Activated naive CD4-positive, alpha-beta T cell treated with anti-CD3 and anti-CD28 coated beads, Interleukin-2, amount 50 U/mL, for 72 hours (primary cell): Measurements from ENCODE around the gene EVL. TPM values are rescaled to one million over a fixed set of nuclear protein-coding genes. Genes with fewer than 3 reads are reported as not detected.

ENCODE experiments used
- ATAC-seq, 2 donors: fragments of 150-1000 bp; cut with Tn5 transposase; 2 replicates each; pipeline ENCODE4 v1.10.0; 2021; ENCODE audit warnings: mild to moderate bottlenecking in 2 of 2, moderate library complexity in 2 of 2
- DNase-seq, 2 donors: peaks; one replicate each; pipeline ENCODE4 v3.0.0; 2021 to 2022; ENCODE audit warnings: low spot score in 2 of 2
- H3K27ac Mint-ChIP-seq, 2 donors: one replicate each; pipeline ENCODE4 v1.8.0; 2022; ENCODE audit warnings: mild to moderate bottlenecking in 2 of 2, mixed read lengths in 2 of 2
- H3K36me3 Mint-ChIP-seq, 2 donors: one replicate each; pipeline ENCODE4 v1.8.0; 2022; ENCODE audit warnings: mixed read lengths in 2 of 2
- H3K9me3 Mint-ChIP-seq, 2 donors: one replicate each; pipeline ENCODE4 v1.8.0; 2022; ENCODE audit warnings: mixed read lengths in 2 of 2
- total RNA-seq, 2 donors: library from RNA; stranded (reverse); gene quantifications; one replicate each; pipeline ENCODE4 v1.2.3, GENCODE V29; 2022

EVL gene
- total RNA-seq, 2 donors from 2014 or later: 342 to 426 TPM

DNA sequence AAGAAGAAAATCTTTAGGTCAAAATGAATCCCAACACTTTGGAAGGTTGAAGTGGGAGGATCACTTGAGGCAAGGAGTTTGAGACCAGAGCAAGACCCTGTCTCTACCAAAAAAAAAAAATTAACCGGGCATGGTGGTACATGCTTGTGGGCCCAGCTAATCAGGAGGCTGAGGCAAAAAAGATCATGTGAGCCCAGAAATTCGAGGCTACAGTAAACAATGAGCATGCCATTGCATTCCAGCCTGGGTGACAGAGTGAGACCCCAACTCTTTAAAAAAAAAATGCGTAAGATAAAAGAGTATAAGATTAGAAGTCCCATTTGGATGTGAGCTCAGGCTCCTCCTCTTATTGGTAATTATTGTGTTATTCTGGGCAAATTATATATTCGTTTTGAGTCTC, 30.8 kb upstream of the EVL start:
- Mint-ChIP-seq H3K27ac (no peak overlapping the region), H3K9me3 (no peaks in the 10 kb centered on the region), H3K36me3 (no peaks in the 10 kb centered on the region)
- ATAC-seq (no peak), DNase-seq (no peak)

DNA sequence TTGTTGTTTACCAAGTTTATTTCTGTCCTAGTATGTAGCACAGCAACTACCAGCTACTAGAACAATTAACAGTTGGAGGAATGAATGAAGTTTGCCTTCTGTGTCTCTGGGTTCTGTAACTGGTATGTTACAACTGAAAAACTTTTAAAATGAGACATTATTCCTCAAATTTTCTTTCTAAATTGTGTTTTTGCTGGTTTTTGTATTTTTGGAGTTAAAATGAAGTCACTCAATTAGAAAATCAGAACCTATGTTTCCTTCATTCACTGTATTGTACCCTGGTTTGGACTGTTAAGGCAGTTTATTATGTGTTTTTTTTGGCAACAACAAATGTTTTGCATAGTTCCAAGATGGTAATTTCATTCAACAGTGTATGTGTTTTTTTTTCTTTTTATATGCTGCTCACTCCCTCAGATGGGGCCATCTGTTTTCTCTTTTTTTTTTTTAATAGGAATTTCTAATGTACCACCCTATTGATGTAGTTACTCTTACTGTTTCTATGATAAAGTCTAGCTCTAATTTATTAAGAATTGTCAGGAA, 30.2 kb upstream of the EVL start:
- ATAC-seq (no peak), DNase-seq (no peak)
- no peaks in the 10 kb centered on the region for H3K9me3 Mint-ChIP-seq
- H3K27ac Mint-ChIP-seq: no peak overlapping the region
- H3K36me3 Mint-ChIP-seq: no peaks in the 10 kb centered on the region

DNA sequence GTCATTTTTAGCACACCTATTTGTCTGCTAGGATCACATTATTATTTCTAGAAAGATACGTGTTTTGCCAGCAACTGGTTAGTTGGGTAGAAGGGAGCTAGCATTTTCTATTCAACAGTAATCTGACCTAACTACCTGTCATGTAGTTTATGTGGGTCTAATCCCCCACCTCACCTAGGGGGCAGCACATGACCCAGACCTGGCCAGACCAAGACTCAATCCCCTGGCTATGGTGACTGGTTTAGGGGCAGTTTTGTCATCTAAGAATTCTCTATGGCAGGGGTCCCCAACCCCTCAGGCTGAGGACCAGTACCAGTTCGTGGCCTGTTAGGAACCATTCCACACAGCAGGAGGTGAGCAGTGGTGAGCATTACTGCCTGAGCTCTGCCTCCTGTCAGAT, 29.5 kb upstream of the EVL start:
- H3K27ac Mint-ChIP-seq: no peak overlapping the region
- no peak for DNase-seq
- H3K36me3 Mint-ChIP-seq: no peaks in the 10 kb centered on the region
- ATAC-seq: no peak
- no peaks in the 10 kb centered on the region for H3K9me3 Mint-ChIP-seq

GRCh38 chr14:100037353-100037752, 27.9 kb upstream of the EVL start:
- Mint-ChIP-seq H3K27ac (no peak overlapping the region), H3K36me3 (no peaks in the 10 kb centered on the region), H3K9me3 (no peaks in the 10 kb centered on the region)
- DNase-seq (no peak), ATAC-seq (no peak)

- ATAC-seq: no peak
- Mint-ChIP-seq H3K9me3 (no peaks in the 10 kb centered on the region), H3K36me3 (no peaks in the 10 kb centered on the region), H3K27ac (peak overlapping the region in 1 of 2 donors; percentile 81)
- DNase-seq: no peak
These were observed 27.2 kb upstream of the EVL start for GRCh38 chr14:100038065-100038464.

GRCh38 chr14:100039903-100040302, 25.3 kb upstream of the EVL start:
- H3K9me3 Mint-ChIP-seq: no peaks in the 10 kb centered on the region
- no peak for DNase-seq
- peak overlapping the region in 1 of 2 donors; percentile 0 for H3K27ac Mint-ChIP-seq
- ATAC-seq: no peak
- no peaks in the 10 kb centered on the region for H3K36me3 Mint-ChIP-seq

DNA sequence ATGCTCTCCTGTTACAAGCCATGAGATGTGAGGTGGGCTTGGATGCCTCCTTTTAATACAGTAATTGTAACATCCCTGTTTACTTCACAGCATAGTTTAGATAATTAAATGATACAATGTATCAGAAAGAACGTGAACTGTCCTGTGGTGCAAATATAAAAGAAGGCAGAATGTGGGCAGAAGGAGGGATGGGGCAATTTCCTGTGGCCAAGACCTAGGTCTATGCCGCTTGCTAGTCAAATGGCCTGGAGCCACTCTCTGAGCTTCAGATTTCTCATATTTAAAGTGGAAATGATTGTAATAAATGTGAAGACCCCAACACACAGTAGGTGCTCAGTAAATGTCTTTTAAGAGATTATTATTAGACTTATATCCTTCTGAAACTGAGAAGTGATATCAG, 24.0 kb upstream of the EVL start:
- Mint-ChIP-seq H3K9me3 (no peaks in the 10 kb centered on the region), H3K27ac (no peak overlapping the region), H3K36me3 (no peaks in the 10 kb centered on the region)
- no peak for DNase-seq
- no peak for ATAC-seq

- DNase-seq (no peak), ATAC-seq (no peak)
- Mint-ChIP-seq H3K36me3 (peaks cover 2 to 3% of the 10 kb centered on the region in 2 donors), H3K9me3 (no peaks in the 10 kb centered on the region), H3K27ac (no peak overlapping the region)
These were observed 22.9 kb upstream of the EVL start for GRCh38 chr14:100042286-100042685.

DNA sequence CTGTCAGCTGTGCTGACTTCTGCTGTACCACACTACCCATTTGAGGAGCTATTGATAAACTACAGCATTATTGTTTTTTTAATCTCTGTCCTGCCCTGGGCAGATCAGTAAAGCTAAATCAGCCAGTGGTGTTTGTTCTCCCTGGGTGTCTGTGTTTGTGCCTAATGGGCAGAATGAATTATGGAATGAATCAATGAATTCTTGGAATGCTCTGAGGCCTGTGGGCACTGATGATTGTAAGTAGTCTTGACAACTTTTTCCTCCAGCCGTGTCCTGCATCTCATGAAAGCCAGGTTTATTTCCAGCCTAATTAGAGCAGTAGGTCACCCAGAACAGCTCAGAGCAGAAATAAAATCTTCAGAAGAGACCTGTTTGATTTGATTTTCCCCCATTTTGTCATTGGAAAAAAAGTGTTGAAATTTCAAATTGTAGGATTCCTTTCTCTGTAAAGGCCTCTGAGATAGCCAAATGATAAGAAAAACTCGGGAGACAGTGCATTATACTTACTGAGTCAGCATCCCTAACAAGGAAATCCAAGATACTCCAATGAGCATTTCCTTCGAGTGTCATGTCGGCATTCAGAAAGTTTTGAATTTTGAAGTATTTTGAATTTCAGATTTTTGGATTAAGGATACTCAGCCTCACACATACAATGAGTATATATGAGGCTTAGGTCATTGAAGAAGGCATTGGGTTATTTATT, 19.4 kb upstream of the EVL start:
- no peak for DNase-seq
- H3K27ac Mint-ChIP-seq: no peak overlapping the region
- H3K9me3 Mint-ChIP-seq: no peaks in the 10 kb centered on the region
- peaks cover 6 to 9% of the 10 kb centered on the region in 2 donors for H3K36me3 Mint-ChIP-seq
- no peak for ATAC-seq

DNA sequence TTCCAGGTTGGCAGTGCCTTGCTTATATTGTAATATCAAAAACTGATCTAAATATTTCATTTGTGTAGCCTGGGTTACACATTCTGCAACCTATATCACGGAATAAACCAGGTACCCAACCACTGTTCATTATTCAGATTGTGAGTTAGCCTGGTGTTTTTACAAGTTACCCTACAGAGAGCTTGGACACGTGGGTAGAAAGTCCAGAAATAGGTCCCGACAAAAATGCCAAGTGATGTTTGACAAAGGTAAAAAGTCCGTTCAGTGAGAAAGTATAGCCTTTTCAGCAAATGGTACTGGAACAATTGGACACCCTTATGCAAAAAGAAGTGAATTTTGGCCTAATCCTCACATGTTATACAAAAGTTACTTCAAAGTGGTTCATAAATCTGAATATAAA, 17.6 kb upstream of the EVL start:
- Mint-ChIP-seq H3K9me3 (no peaks in the 10 kb centered on the region), H3K27ac (peak overlapping the region in 1 of 2 donors; percentile 16), H3K36me3 (peaks cover 16 to 18% of the 10 kb centered on the region in 2 donors)
- ATAC-seq (no peak), DNase-seq (no peak)

GRCh38 chr14:100048786-100049185, 16.4 kb upstream of the EVL start:
- H3K27ac Mint-ChIP-seq: peak overlapping the region; percentile 55 to 89
- no peaks in the 10 kb centered on the region for H3K9me3 Mint-ChIP-seq
- peaks cover 16 to 18% of the 10 kb centered on the region in 2 donors for H3K36me3 Mint-ChIP-seq
- DNase-seq: no peak
- ATAC-seq: peak; percentile 84 to 99

DNA sequence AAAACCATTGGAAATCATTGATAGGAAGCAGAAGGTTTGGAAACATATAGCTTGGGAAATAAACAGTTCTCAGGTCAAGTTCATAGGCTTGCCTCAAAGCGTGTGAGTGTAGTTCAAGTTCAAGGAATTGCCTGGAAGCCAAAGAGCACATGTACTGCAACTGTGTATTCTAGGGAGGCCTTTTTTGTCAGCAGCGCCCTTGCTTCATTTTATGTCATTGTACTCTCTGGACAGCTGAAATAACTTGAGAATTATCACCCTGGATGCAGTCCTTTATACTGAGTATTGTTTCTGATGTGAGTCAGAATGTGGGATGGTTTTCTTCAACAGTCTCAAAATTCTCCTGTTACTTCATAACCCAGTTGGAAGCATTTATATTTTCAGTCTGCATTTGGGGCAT, 16.0 kb upstream of the EVL start:
- ATAC-seq (peak; percentile 47 to 57), DNase-seq (no peak)
- H3K27ac Mint-ChIP-seq: peak overlapping the region in 1 of 2 donors; percentile 55
- peaks cover 16 to 18% of the 10 kb centered on the region in 2 donors for H3K36me3 Mint-ChIP-seq
- H3K9me3 Mint-ChIP-seq: no peaks in the 10 kb centered on the region

DNA sequence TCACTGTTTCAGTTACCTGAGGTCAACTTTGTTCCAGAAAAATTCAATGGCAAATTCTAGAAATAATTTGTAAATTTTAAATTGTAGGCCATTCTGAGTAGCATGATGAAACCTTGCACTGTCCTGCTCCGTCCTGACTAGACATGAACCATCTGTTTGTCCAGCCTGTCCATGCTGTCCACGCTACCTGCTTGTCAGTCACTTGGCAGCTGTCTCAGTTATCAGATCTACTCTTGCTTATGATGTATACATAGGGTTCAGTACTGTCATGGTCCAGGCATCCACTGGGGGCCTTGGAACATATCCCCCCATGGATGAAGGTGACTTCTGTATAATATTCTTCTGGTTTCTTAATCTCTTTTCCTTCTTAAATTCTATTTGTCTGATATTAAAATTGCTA, 14.1 kb upstream of the EVL start:
- H3K36me3 Mint-ChIP-seq: peaks cover 16 to 18% of the 10 kb centered on the region in 2 donors
- no peak for ATAC-seq
- no peaks in the 10 kb centered on the region for H3K9me3 Mint-ChIP-seq
- H3K27ac Mint-ChIP-seq: peak overlapping the region in 1 of 2 donors; percentile 28
- DNase-seq: no peak

GRCh38 chr14:100051543-100051942, 13.7 kb upstream of the EVL start:
- Mint-ChIP-seq H3K9me3 (no peaks in the 10 kb centered on the region), H3K27ac (peak overlapping the region in 1 of 2 donors; percentile 28), H3K36me3 (peaks cover 16 to 20% of the 10 kb centered on the region in 2 donors)
- no peak for ATAC-seq
- no peak for DNase-seq

- no peak for ATAC-seq
- H3K36me3 Mint-ChIP-seq: peaks cover 7 to 27% of the 10 kb centered on the region in 2 donors
- DNase-seq: no peak
- H3K9me3 Mint-ChIP-seq: no peaks in the 10 kb centered on the region
- no peak overlapping the region for H3K27ac Mint-ChIP-seq
These were observed 12.4 kb upstream of the EVL start for GRCh38 chr14:100052819-100053218.

- DNase-seq (peak in 1 of 2 donors; percentile 58), ATAC-seq (peak in 1 of 2 donors; percentile 66)
- peak overlapping the region; percentile 6 to 70 for H3K27ac Mint-ChIP-seq
- no peaks in the 10 kb centered on the region for H3K9me3 Mint-ChIP-seq
- peaks cover 7 to 44% of the 10 kb centered on the region in 2 donors for H3K36me3 Mint-ChIP-seq
These were observed 10.7 kb upstream of the EVL start for GRCh38 chr14:100054316-100055075.

GRCh38 chr14:100056431-100056830, 8.8 kb upstream of the EVL start:
- Mint-ChIP-seq H3K36me3 (peaks cover 6 to 51% of the 10 kb centered on the region in 2 donors), H3K27ac (peak overlapping the region in 1 of 2 donors; percentile 99), H3K9me3 (no peaks in the 10 kb centered on the region)
- ATAC-seq (no peak), DNase-seq (no peak)
